NCI-H128 (cell line): ENCODE data around the gene MTTP.

Experiments
- DNase-seq: peaks from one replicate; lab custom pipeline; 2025; ENCODE audit not compliant: unreplicated experiment; lab: John Stamatoyannopoulos, UW

MTTP gene

DNA sequence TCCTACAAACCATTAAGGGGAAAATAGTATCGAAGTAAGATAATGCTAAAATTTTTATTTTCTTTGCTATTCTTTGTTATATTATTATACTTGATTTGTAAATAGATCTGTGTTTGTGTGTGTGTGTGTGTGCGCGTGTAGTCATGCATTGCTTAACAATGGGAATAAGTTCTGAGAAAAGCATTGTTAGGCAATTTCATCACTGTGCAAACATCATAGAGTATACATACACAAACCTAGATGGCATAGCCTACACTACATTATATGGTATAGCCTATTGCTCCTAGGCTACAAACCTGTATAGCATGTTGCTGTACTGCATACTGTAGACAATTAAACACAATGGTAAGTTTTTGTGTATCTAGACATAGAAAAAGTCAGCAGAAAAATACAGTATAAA is 17.1 kb downstream of the MTTP start:
- DNase-seq, result no peak

GRCh38 chr4:99593781-99594641 is 19.4 kb downstream of the MTTP start:
- no peak for DNase-seq

DNA sequence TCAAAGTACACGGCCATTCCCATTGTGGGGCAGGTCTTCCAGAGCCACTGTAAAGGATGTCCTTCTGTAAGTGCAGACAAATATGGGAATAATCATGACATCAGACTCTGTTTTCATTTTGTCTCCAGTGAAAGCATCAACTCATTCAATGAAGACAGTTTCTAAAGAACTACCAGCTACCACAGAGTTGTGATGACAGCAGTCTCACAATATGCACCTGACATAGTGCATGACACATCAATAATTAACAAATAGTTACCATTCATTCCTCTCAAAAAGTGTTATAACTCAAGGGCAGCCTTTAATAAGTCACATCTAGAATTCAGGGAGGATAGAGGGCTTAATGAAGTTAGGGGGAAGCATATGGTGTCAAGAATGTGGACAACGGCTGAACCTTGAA is 20.2 kb downstream of the MTTP start:
- DNase-seq, result no peak

- DNase-seq, result no peak
Measured at GRCh38 chr4:99606716-99607115, 32.1 kb downstream of the MTTP start.

- DNase-seq, result no peak
Measured at GRCh38 chr4:99608417-99608816, 33.8 kb downstream of the MTTP start.

- DNase-seq, result no peak
Measured at GRCh38 chr4:99610605-99611175, 36.1 kb downstream of the MTTP start.

GRCh38 chr4:99612281-99612680 is 37.7 kb downstream of the MTTP start:
- no peak for DNase-seq

GRCh38 chr4:99612704-99613103 is 38.1 kb downstream of the MTTP start:
- no peak for DNase-seq

DNA sequence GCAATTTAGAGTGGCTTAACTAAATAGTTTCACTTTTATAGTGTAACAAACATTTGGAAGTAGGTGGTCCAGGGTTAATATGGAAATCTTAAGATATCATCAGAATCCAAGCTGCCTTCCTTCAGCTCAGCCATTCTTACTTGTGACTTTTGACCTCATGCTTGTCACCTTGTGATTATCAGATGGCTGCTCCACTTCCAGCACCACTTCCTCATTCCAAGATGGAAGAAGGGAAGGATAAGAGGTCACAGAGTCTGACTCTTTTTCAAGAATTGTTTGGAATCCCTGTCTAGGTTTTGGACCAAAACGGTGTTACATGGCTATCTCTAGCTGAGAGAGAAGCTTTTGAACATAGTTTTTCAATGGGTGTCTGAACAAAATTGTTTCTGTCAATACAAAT is 39.9 kb downstream of the MTTP start:
- DNase-seq, result no peak

GRCh38 chr4:99615170-99615820 is 40.7 kb downstream of the MTTP start:
- DNase-seq, result no peak

DNA sequence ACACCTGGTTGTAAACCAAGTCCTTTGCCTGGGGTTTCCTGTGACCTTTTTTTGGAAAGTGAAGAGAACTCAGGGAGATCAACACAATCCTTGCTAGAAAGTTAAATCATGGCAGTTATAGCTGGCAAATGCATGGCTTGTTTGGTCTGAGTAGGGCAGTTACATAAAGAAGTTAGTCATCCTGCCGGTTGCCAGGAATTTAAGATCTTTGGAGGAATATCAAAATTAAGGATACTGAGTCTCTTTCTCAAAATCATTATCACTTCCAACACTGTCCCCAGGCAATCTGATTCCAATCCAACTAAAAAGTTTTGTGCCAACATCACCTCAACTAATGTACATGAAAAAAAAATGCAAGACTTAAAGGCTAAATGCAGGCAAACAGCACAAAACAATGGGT is 42.8 kb downstream of the MTTP start:
- DNase-seq, result no peak

DNA sequence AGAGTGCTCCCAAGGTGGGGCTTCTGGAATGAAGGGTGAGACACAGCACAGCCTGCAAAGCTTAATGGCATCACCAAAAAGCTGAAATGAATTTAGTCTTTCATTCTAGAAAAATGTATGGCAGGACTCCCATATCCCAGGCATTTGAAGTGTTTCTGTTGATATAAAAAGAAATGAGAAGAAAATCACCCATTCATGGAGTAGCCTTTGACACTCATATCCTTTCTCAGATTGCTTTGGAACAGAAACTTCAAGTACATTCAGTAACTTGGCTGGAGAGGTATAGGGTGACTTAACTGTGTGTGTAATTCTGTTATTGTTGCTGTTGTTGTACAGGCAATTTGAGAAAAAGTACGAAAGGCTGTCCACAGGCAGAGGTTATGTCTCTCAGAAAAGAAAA is 47.7 kb downstream of the MTTP start:
- no peak for DNase-seq

GRCh38 chr4:99624141-99624719 is 49.6 kb downstream of the MTTP start:
- DNase-seq, result no peak

DNA sequence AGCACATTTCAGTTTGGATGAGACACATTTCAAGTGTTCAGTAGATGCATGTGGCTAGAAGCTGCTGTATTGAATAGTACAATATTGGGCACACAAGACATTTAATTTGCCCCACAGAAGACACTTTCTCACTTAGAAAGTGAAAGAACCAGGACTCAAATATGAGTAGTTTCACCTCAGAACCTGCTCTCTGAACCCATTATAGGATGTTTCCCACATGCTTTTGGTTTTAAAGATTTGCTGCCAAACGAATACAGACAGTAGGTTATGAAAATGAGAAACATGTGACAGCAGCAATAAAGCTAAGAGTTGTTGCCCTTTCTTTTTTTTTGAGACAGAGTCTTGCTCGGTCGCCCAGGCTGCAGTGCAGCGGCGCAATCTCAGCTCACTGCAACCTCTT is 50.7 kb downstream of the MTTP start:
- DNase-seq, result no peak

DNA sequence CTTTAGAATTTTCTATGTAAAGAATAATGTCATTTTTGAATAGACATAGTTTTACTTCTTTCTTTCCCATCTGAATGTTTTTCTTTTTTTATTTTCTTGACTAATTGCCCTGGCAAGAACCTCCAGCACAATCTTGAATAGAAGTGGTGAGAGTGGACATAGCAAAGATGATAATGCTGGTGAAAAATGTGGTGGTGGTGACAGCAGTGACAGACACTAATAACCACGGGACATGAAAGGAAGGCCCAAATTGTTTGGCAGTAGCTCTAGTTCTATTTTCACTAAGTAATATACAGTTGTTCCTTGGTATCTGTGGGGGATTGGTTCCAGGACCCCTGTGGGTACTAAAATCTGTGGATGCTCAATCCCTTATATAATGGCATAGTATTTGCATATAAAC is 53.4 kb downstream of the MTTP start:
- no peak for DNase-seq

GRCh38 chr4:99629962-99630554 is 55.4 kb downstream of the MTTP start:
- no peak for DNase-seq

DNA sequence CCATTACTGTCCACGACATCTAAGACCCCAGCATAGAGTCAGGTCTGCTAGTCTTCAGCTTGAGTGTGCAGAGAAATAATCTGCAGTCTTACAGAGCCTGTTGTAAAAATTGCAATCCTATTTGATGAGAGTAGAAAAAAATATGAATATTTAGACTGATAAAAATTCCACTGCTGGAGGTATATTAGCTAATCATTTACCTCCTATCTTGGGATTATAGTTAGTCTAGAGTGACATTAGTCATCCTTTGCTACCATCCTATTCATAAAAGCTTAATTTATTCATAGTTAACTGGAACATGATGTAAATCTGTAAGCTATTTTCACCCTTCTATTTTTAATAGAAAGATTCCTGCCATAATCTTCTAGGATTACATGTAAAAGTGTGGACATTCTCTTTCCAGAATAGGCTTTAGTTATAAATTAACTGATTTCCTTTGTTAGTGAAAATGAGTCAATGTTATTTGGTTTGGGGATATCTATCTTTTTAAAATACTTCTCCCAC is 56.3 kb downstream of the MTTP start:
- no peak for DNase-seq

- no peak for DNase-seq
Measured at GRCh38 chr4:99633772-99634171, 59.1 kb downstream of the MTTP start.

- DNase-seq, result no peak
Measured at GRCh38 chr4:99634742-99635360, 60.2 kb downstream of the MTTP start.

DNA sequence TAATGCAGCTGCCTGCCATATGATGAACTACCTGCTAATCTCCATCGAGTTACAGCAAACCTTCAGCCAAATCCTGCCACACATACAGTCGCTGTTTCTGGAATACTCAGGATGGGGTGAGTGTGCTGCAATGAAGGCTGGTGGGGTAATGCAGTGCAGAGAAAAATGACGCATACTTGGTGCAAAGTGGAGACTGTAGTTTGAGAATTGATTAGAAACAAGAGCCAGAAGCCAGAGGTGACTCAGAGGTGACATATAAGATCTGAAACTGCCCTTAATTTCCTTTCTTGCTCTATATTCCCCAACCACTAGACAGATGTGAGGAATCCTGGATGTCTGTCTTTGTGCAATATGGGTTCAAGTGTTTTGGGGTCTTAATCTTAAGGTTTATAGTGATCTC is 61.0 kb downstream of the MTTP start:
- no peak for DNase-seq

DNA sequence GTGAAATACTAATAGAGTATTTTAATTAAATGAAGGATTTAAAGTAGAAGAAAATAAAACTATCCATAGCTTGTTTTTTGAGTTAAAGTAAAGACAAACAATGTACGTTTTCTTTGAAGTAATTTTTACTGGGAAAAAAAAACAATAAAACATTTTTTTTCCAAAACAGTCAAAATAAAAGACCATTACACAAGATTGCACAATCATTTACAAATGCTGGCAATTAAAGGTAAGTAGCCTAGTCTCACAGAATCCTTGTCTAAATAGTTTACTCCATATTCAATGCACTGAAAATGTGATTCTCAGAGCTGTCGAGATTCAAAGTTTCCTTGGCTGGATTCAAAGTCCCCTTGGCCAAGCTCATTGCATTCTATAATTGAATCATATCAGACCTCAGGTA is 61.8 kb downstream of the MTTP start:
- DNase-seq, result no peak
